GM19372 (cell line): ENCODE results near the gene GLRA3.
"Not testable (repeated sequence)": the region's sequence is repeated elsewhere in the genome, so short reads cannot be mapped to it uniquely, and the experiment has no call there.

Experiments used
- ATAC-seq: cut with Tn5 transposase; IDR thresholded peaks from one replicate; pipeline ENCODE4 v1.9.1; 2021; ENCODE audit warnings: mild to moderate bottlenecking, low read depth, moderate library complexity; ENCODE audit not compliant: unreplicated experiment

Gene GLRA3

GRCh38 chr4:174828845-174829701 lies at the start of gene GLRA3:
Gene GLRA3 (minus strand): TSS chr4:174829247. CDS start chr4:174828811, 436 bp downstream.
- peak; percentile 95 for ATAC-seq

- no peak for ATAC-seq
Measured at GRCh38 chr4:174874898-174875297, 45.9 kb upstream of the GLRA3 start.

DNA sequence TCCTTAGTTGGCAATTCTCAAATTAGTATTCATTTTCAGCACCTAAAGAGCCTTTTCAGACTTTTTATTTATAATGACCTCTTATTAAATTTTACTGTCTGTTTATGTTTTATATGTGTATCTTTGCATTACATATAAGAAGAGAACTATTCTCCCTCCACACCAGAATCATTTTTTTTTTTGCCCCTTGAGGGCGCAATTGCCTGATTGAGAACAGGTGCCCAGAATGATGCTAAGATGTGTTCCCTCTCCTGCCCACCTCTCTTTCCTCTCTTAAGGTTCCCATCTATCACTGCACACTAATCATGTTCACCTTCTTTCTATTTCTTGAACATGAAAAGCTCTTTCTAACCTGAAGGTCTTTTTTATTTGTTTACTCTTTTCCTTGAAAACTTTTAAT lies 44.9 kb upstream of the GLRA3 start:
- ATAC-seq, result peak; percentile 65

- ATAC-seq, result not testable (repeated sequence)
Measured at GRCh38 chr4:174873146-174873545, 44.1 kb upstream of the GLRA3 start.

GRCh38 chr4:174871407-174871806 lies 42.4 kb upstream of the GLRA3 start:
- no peak for ATAC-seq

GRCh38 chr4:174870311-174870710 lies 41.3 kb upstream of the GLRA3 start:
- ATAC-seq, result no peak

DNA sequence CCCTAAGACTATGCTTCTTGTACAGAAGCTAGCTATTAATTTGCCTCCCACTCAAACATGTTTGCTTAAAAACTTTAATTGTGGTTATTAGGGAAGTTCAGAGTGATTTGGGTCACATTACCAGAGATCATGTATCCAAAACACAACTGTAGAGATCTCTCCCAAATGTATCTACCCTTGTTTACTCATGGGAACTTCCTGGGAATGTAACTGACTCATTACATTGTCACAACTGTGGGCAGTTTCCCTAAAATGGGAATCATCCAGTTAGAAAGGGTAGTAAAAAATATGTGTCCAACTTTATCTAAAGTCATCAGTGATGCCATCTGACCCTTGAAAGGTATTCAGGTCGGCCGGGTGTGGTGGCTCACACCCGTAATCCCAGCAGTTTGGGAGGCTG lies 40.3 kb upstream of the GLRA3 start:
- ATAC-seq, result no peak

GRCh38 chr4:174867903-174868302 lies 38.9 kb upstream of the GLRA3 start:
- ATAC-seq, result no peak

- no peak for ATAC-seq
Measured at GRCh38 chr4:174865418-174865985, 36.5 kb upstream of the GLRA3 start.

DNA sequence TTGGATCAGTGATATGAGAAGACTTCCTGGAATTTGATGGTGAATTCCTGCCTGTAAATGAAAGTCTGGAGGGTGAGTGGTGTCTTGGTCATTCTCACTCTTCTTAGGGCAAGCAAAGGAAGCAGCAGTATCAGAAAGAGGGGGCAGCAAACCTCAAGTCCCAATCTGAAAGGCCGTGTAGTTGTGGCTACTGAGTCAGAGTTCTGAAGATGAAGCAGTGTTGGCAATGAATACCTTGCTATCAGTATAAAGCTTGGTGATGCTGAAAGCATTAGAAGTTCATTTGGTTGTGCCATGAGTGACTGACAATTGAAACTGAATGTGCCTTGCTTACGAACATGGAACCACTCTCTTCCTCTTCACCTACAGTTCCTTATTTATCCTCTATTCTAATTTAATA lies 35.0 kb upstream of the GLRA3 start:
- no peak for ATAC-seq

DNA sequence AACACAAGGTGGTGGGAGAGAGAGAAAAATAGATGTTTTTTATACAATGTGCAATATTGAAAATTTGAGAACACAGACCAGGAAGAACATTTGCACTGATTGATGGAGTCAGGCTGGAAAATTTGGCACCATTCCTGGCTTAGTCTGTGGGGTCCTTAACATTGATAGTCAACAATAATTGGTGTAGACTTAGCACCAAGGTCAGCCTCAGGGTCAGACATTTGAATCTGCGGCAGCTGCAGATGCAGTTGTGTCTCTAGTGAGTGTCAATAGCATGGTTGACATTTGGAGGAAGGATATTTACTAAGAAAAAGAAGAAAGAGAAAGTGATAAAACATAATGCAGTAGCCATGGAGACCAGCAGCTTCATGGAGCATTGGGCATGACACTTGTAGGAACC lies 31.5 kb upstream of the GLRA3 start:
- no peak for ATAC-seq

GRCh38 chr4:174859904-174860303 lies 30.9 kb upstream of the GLRA3 start:
- ATAC-seq, result peak; percentile 66

GRCh38 chr4:174856926-174857800 lies 28.1 kb upstream of the GLRA3 start:
- no peak for ATAC-seq

GRCh38 chr4:174855050-174855449 lies 26.0 kb upstream of the GLRA3 start:
- no peak for ATAC-seq

- no peak for ATAC-seq
Measured at GRCh38 chr4:174853629-174854028, 24.6 kb upstream of the GLRA3 start.

DNA sequence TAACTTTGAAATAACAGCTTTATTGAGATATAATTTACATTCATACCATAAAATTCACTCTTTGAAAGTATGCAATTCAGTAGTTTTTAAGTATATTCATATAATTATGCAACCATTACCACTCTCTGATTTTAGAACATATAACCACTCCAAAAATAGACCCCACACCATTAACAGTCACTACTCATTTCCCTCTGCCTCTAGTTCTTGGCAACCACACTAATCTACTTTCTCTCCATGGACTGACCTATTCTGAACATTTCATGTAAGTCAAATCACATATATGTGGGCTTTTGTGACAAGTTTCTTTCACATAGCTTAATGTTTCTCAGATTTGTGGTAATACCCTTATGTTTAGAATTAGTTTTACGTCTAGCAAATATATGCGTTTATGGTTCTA lies 19.5 kb upstream of the GLRA3 start:
- no peak for ATAC-seq

GRCh38 chr4:174847801-174848427 lies 18.9 kb upstream of the GLRA3 start:
- no peak for ATAC-seq

GRCh38 chr4:174835536-174835935 lies 6.5 kb upstream of the GLRA3 start:
- ATAC-seq, result no peak

GRCh38 chr4:174834477-174834876 lies 5.4 kb upstream of the GLRA3 start:
- no peak for ATAC-seq

GRCh38 chr4:174826660-174827059 lies 2.4 kb downstream of the GLRA3 start:
- ATAC-seq, result no peak

GRCh38 chr4:174815282-174815681 lies 13.8 kb downstream of the GLRA3 start:
- ATAC-seq, result no peak
